GM19240 (cell line): ENCODE data around the gene TMPRSS12.
"Not testable (repeated sequence)": the region's sequence is repeated elsewhere in the genome, so short reads cannot be mapped to it uniquely, and the experiment has no call there.

Experiments used
- DNase-seq: peaks from one replicate; pipeline ENCODE4 v3.0.0; 2011; ENCODE audit warnings: low spot score; ENCODE audit not compliant: insufficient read length

The TMPRSS12 gene, protein sequence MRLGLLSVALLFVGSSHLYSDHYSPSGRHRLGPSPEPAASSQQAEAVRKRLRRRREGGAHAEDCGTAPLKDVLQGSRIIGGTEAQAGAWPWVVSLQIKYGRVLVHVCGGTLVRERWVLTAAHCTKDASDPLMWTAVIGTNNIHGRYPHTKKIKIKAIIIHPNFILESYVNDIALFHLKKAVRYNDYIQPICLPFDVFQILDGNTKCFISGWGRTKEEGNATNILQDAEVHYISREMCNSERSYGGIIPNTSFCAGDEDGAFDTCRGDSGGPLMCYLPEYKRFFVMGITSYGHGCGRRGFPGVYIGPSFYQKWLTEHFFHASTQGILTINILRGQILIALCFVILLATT

GRCh38 chr12:50842637-50843493, at the start of gene TMPRSS12:
Gene TMPRSS12, plus strand, starts transcription at chr12:50842926. Its CDS starts 39 bp downstream, at chr12:50842965.
- no peak for DNase-seq

- DNase-seq: no peak
Measured at GRCh38 chr12:50799908-50800307, 42.8 kb upstream of the TMPRSS12 start.

- no peak for DNase-seq
Measured at GRCh38 chr12:50803230-50803875, 39.4 kb upstream of the TMPRSS12 start.

GRCh38 chr12:50806176-50806575, 36.5 kb upstream of the TMPRSS12 start:
- no peak for DNase-seq

GRCh38 chr12:50809131-50809530, 33.6 kb upstream of the TMPRSS12 start:
- DNase-seq: not testable (repeated sequence)

- DNase-seq: not testable (repeated sequence)
Measured at GRCh38 chr12:50814921-50815320, 27.8 kb upstream of the TMPRSS12 start.

- DNase-seq: no peak
Measured at GRCh38 chr12:50820177-50820576, 22.5 kb upstream of the TMPRSS12 start.

DNA sequence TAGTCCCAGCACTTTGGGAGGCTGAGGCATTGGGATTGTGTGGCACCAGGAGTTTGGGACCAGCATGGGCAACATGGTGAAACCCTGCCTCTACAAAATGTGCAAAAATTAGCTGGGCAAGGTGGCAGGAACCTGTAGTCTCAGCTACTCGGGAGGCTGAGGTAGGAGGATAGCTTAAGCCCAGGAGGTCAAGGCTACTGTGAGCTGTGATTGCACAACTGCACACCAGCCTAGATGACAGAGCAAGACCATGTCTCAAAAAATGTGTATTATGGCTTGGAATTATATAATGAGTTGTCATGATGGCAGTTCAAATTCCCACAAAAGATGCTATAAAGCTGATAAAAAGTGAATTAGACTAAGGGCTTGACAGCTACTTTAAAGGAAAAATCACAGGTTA, 20.6 kb upstream of the TMPRSS12 start:
- DNase-seq: no peak

DNA sequence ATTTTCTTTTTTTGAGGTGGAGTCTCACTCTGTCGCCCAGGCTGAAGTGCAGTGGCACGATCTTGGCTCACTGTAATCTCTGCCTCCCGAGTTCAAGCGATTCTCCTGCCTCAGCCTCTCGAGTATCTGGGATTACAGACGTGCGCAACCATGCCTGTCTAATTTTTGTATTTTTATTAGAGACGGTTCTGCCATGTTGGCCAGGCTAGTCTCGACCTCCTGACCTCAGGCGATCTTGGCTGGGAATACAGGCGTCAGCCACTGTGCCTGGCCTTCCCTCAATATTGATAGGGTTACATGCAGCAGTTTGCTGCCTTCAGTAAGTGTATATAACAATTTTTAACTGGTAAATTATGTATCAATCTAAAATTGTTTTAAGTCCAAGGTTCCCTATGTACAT, 19.0 kb upstream of the TMPRSS12 start:
- not testable (repeated sequence) for DNase-seq

DNA sequence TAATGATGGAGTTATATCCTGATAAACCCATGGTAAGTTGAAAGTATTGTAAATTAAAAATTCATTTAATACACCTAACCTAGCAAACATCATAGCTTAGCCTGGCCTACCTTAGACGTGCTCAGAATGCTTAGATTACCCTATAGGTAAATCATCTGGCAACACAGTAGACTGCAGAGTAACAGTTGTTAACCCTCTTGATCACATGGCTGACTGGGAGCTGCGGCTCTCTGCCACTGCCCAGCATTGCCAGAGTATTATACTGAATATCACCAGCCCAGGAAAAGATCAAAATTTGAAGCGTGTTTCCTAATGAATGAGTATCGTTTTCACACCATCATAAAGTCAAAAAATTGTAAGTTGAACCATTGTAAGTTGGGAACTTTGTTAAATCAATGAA, 17.8 kb upstream of the TMPRSS12 start:
- no peak for DNase-seq

- DNase-seq: no peak
Measured at GRCh38 chr12:50825372-50825838, 17.3 kb upstream of the TMPRSS12 start.

- DNase-seq: no peak
Measured at GRCh38 chr12:50828121-50828520, 14.6 kb upstream of the TMPRSS12 start.

DNA sequence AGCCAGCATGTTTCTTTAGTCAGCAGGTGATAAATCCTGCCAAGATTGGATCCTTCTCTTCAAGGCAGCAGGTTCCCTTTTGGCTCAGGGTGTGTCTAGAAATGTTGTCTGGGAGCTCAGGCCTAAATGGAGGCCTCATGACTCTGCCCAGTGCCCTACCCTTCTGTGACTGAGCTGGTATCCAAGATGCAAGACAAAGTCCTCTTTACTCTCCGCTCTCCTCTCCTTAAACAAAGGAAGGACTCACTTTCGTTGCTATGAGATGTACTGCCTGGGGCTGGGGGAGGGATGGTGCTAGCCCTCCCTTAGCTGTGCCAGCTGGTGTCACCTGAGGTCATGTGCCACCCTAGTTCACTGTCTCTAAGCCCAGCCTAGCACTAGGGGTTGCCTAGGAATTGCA, 13.8 kb upstream of the TMPRSS12 start:
- no peak for DNase-seq

- DNase-seq: not testable (repeated sequence)
Measured at GRCh38 chr12:50833801-50834200, 8.9 kb upstream of the TMPRSS12 start.

DNA sequence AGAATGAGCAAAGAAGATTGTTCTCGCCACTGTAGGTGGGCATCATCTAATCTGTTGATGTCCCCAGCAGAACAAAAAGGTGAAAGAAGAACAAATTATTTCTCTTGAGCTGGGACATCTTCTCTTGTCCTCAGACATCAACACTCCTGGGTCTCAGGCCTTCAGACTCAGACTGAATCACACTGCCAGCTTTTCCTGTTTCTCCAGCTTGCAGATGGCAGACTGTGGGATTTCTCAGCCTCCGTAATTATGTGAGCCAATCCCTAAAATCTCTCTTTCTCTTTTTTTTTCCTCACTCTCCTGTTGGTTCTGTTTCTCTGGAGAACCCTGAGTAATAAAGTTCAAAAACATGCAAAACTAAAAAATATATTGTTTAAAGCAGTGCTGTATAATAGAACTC, 3.7 kb upstream of the TMPRSS12 start:
- no peak for DNase-seq

DNA sequence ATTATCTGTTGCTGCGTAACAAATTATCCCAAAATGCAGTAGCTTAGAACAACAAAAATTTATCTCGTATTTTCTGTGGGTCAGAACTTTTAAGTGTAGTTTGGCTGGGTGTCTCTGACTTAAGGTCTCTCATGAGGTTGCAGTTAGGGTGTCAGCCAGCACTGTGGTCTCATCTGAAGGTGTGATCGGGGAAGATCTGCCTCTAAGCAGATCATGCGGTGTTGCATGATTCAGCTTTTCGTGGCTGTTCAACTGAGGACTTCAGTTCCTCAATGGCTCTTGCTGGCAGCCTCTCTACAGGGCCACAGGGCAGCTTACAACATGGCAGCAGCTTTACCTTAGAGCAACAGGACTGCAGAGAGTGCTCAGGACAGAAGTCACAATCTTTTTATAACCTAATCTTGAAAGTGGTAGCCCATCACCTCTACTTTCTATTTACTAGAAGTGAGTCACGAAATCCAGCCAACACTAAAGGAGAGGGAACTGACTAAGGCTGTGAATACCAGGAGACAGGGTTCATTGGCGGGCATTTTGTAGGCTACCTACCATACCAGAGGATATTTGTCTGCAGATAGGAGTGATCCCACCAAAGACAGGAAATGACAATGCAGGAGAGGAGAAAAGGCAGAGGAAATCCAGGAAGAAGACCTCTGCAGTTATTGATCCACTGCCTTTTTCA, 1.8 kb upstream of the TMPRSS12 start:
- no peak for DNase-seq

DNA sequence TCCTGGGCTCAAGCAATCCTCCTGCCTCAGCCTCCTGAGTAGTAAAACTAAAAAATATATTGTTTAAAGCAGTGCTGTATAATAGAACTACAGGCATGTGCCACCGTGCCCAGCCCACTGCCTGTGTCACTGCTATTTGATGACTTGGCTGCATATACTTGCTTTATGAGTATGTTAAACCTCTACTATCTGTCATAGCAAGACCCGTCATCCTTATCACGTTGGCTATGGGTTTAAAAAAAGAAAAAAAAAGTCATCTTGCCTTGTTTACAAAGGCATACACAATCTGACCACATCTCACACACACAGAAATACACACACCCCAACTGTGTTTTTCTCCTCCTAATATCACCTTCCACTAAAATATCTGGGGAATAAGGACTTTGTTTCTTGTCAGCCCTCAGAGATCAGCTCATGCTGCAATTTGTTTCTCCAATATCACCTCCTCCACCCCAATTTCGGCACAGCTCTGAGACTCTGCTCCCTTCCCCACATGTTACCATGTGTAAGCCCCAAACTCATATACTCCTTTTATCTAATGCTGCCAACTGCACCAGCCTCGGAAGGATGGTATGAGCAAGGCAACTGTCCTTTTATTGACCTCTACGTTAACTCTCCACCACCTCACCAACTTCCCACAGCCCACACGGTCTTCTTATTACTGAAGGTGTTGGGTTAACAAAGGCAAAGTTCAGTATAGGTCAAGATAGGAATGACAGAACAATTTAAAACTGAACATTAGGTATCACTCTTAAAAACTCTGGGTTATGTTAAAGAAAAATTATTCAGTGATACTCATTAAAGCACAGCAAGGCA, 802 bp upstream of the TMPRSS12 start:
- DNase-seq: no peak

- DNase-seq: no peak
Measured at GRCh38 chr12:50845021-50845647, 2.4 kb downstream of the TMPRSS12 start.

DNA sequence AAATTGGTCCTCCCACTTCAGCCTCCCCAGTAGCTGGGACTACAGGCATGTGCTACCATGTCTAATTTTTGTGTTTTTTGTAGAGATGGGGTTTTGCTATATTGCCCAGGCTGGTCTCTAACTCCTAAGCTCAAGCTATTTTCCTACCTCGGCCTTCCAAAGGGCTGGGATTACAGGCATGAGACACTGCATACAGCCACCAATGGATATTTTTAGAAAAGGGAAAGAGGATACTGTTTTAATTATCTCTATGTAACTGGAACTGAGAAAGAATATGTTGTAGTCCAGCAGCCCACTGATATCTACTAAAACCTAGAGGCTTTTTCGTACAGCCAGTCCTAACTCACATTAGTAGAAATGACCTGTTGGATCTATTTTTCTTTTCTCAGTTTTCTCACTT, 6.2 kb downstream of the TMPRSS12 start:
- DNase-seq: no peak

DNA sequence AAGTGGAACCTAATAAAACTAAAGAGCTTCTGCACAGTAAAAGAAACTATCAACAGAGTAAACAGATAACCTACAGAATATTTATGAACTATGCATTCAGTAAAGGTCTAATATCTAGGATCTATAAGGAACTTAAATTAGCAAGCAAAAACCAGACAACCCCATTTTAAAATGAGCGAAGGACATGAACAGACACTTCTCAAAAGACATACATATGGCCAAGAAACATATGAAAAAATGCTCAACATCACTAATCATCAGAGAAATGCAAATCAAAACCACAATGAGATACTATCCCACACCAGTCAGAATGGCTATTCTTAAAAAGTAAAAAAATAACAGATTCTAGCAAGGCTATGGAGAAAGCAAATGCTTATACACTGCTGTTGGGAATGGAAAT, 12.5 kb downstream of the TMPRSS12 start:
- not testable (repeated sequence) for DNase-seq
